Activated CD8-positive, alpha-beta memory T cell treated with anti-CD3 and anti-CD28 coated beads for 4 hours (primary cell): Measurements from ENCODE around the gene ZNF436.
A peak's percentile ranks its signal among the peaks of the same experiment; 100 is the strongest.
"Not testable (repeated sequence)": the region's sequence is repeated elsewhere in the genome, so short reads cannot be mapped to it uniquely, and the experiment has no call there.

Experiments used
- DNase-seq, 2 donors: peaks; one replicate each; pipeline ENCODE4 v3.0.0-alpha.2; 2020; ENCODE audit warnings: low read depth in 2 of 2

The ZNF436 gene

GRCh38 chr1:23392125-23392855 lies 22.7 kb upstream of the ZNF436 start:
- no peak for DNase-seq

GRCh38 chr1:23389837-23390321 lies 20.2 kb upstream of the ZNF436 start:
- no peak for DNase-seq

- DNase-seq: no peak
These were observed 17.9 kb upstream of the ZNF436 start for GRCh38 chr1:23387494-23387893.

GRCh38 chr1:23385119-23385621 lies 15.5 kb upstream of the ZNF436 start:
- DNase-seq: no peak

GRCh38 chr1:23384312-23385058 lies 14.8 kb upstream of the ZNF436 start:
- DNase-seq: no peak

GRCh38 chr1:23383577-23384311 lies 14.1 kb upstream of the ZNF436 start:
- DNase-seq: no peak

- DNase-seq: no peak
These were observed 11.7 kb upstream of the ZNF436 start for GRCh38 chr1:23381233-23381885.

- no peak for DNase-seq
These were observed 11.1 kb upstream of the ZNF436 start for GRCh38 chr1:23380719-23381118.

- not testable (repeated sequence) for DNase-seq
These were observed 10.6 kb upstream of the ZNF436 start for GRCh38 chr1:23380236-23380635.

- DNase-seq: no peak
These were observed 7.5 kb upstream of the ZNF436 start for GRCh38 chr1:23376890-23377811.

- DNase-seq: not testable (repeated sequence)
These were observed 4.6 kb upstream of the ZNF436 start for GRCh38 chr1:23374079-23374735.

- no peak for DNase-seq
These were observed 2.6 kb upstream of the ZNF436 start for GRCh38 chr1:23371987-23372880.

GRCh38 chr1:23370709-23371584 lies 1.3 kb upstream of the ZNF436 start:
- no peak for DNase-seq

GRCh38 chr1:23370330-23370708 lies 683 bp upstream of the ZNF436 start:
- DNase-seq: no peak

- peak; percentile 70 to 76 for DNase-seq
These were observed 888 bp downstream of the ZNF436 start for GRCh38 chr1:23368562-23369334.

GRCh38 chr1:23367791-23368561 lies 1.7 kb downstream of the ZNF436 start:
- peak; percentile 96 to 98 for DNase-seq

GRCh38 chr1:23367451-23367790 lies 2.2 kb downstream of the ZNF436 start:
- no peak for DNase-seq
